ENCODE measurements around the gene GBP4.

DNA sequence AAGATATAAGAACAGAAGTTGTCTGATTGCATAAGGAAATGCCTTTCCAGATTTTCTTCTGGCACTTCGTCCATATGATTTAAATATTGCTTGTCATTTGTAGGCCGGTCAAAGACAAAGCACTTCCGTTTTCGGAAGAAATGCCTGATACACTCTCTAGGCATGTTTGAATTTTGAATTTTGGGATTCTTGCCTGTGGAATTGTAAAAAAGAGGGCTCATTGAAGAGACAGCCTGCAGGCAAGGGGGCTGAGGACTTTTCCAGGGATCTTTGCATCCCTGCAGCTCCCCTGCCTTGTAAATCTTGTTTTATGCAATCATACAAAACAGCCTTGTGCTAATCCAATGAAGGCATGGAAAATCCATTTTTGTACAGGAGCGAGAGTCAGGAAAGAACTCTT lies 7.4 kb downstream of the GBP4 start:
- no peak for TF ChIP-seq EZH2 (IDR thresholded peaks at IDR 0.05; ENCODE audit: insufficient read depth, poor library complexity, severe bottlenecking)
- TF ChIP-seq EZH2phosphoT487 (IDR thresholded peaks at IDR 0.05; ENCODE audit: insufficient read depth, low read depth), result no peak

Measured in GM23248 (cell line).